ENCODE results near the gene ETNK1. TPM values are rescaled to one million over a fixed set of nuclear protein-coding genes. Genes with fewer than 3 reads are reported as not detected.

The ETNK1 gene
- total and polyA plus RNA-seq, 7 donors = 18.6 to 49.5 (median 28.8) TPM

DNA sequence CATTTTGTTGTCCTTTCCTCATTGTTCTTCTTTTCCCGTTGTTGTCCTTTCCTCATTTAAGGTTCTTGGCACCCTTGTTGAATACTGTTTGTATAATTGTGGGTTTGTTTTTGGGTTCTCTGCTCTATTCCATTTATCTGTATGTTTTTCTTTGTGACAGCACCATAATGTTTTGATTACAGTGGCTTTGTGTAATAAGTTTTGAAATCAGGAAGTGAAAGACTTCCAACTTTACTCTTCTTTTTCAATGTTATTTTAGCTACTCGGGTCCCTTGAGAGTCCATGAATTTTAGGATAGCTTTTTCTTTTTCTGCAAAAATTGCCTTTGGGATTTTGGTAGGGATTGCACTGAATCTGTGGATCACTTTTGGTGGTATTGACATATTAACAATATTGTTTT, 28.1 kb downstream of the ETNK1 start:
- DNase-seq = no peak
- no peaks in the 10 kb centered on the region for H3K36me3 ChIP-seq
- TF ChIP-seq POLR2AphosphoS5 (IDR thresholded peaks at IDR 0.05) (no peak), EP300 (IDR thresholded peaks at IDR 0.05) (no peak), POLR2A (IDR thresholded peaks at IDR 0.05) (no peak)
- TF ChIP-seq, protein P1, sequence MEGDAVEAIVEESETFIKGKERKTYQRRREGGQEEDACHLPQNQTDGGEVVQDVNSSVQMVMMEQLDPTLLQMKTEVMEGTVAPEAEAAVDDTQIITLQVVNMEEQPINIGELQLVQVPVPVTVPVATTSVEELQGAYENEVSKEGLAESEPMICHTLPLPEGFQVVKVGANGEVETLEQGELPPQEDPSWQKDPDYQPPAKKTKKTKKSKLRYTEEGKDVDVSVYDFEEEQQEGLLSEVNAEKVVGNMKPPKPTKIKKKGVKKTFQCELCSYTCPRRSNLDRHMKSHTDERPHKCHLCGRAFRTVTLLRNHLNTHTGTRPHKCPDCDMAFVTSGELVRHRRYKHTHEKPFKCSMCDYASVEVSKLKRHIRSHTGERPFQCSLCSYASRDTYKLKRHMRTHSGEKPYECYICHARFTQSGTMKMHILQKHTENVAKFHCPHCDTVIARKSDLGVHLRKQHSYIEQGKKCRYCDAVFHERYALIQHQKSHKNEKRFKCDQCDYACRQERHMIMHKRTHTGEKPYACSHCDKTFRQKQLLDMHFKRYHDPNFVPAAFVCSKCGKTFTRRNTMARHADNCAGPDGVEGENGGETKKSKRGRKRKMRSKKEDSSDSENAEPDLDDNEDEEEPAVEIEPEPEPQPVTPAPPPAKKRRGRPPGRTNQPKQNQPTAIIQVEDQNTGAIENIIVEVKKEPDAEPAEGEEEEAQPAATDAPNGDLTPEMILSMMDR (IDR thresholded peaks at IDR 0.05) = no peak
- WGBS, 2 donors = 28 to 50% methylated on average over 2 of the region's 2 CpGs
- no peaks in the 10 kb centered on the region for H3K9me3 ChIP-seq
- no peak overlapping the region for H3K27ac ChIP-seq
- H3K4me3 ChIP-seq = no peak overlapping the region
- peaks cover 0 to 9% (median 0%) of the 10 kb centered on the region in 4 donors for H3K4me1 ChIP-seq
- intact Hi-C loops (cut with DNase I) = no loop called here
- no peaks in the 10 kb centered on the region for H3K27me3 ChIP-seq

- H3K27ac ChIP-seq = no peak overlapping the region
- intact Hi-C loops (cut with DNase I) = no loop called here
- TF ChIP-seq POLR2AphosphoS5 (IDR thresholded peaks at IDR 0.05) (no peak), POLR2A (IDR thresholded peaks at IDR 0.05) (no peak), EP300 (IDR thresholded peaks at IDR 0.05) (no peak)
- TF ChIP-seq, protein P1 (IDR thresholded peaks at IDR 0.05) = no peak
- DNase-seq = no peak
- H3K36me3 ChIP-seq = no peaks in the 10 kb centered on the region
- H3K9me3 ChIP-seq = no peaks in the 10 kb centered on the region
- no peaks in the 10 kb centered on the region for H3K27me3 ChIP-seq
- H3K4me1 ChIP-seq = peaks cover 0 to 9% (median 0%) of the 10 kb centered on the region in 4 donors
- H3K4me3 ChIP-seq = no peak overlapping the region
These were observed 28.8 kb downstream of the ETNK1 start for GRCh38 chr12:22653791-22654190.

- no peak for TF ChIP-seq POLR2A (IDR thresholded peaks at IDR 0.05)
- no peak for TF ChIP-seq EP300 (IDR thresholded peaks at IDR 0.05)
- no peak for TF ChIP-seq POLR2AphosphoS5 (IDR thresholded peaks at IDR 0.05)
- TF ChIP-seq, protein P1 (IDR thresholded peaks at IDR 0.05) = no peak
These were observed 31.4 kb downstream of the ETNK1 start for GRCh38 chr12:22656376-22656775.

GRCh38 chr12:22656831-22657230, 31.9 kb downstream of the ETNK1 start:
- H3K36me3 ChIP-seq = peaks cover 0 to 13% (median 0%) of the 10 kb centered on the region in 4 donors
- no peaks in the 10 kb centered on the region for H3K9me3 ChIP-seq
- no peak for DNase-seq
- intact Hi-C loops (cut with DNase I) = no loop called here
- no peaks in the 10 kb centered on the region for H3K27me3 ChIP-seq
- H3K27ac ChIP-seq = no peak overlapping the region
- no peak overlapping the region for H3K4me3 ChIP-seq
- WGBS, 2 donors = 93 to 95% methylated on average over 1 of the region's 1 CpG
- TF ChIP-seq POLR2AphosphoS5 (IDR thresholded peaks at IDR 0.05) = no peak
- TF ChIP-seq EP300 (IDR thresholded peaks at IDR 0.05) = no peak
- no peak for TF ChIP-seq POLR2A (IDR thresholded peaks at IDR 0.05)
- TF ChIP-seq, protein P1 (IDR thresholded peaks at IDR 0.05) = no peak
- H3K4me1 ChIP-seq = peaks cover 0 to 9% (median 0%) of the 10 kb centered on the region in 4 donors

More at GRCh38 chr12:22656376-22656775, 31.4 kb downstream of the ETNK1 start:
- Histone ChIP-seq H3K9me3 (no peaks in the 10 kb centered on the region), H3K4me3 (no peak overlapping the region), H3K27me3 (no peaks in the 10 kb centered on the region), H3K36me3 (peaks cover 0 to 9% (median 0%) of the 10 kb centered on the region in 4 donors), H3K27ac (no peak overlapping the region), H3K4me1 (peaks cover 0 to 9% (median 0%) of the 10 kb centered on the region in 4 donors)
- no peak for DNase-seq
- WGBS, 2 donors = 83 to 84% methylated on average over 5 of the region's 5 CpGs
- intact Hi-C loops (cut with DNase I) = no loop called here

- no peak overlapping the region for H3K27ac ChIP-seq
- DNase-seq = no peak
- no peaks in the 10 kb centered on the region for H3K27me3 ChIP-seq
- intact Hi-C loops (cut with DNase I) = no loop called here
- TF ChIP-seq POLR2AphosphoS5 (IDR thresholded peaks at IDR 0.05) (no peak), POLR2A (IDR thresholded peaks at IDR 0.05) (no peak), EP300 (IDR thresholded peaks at IDR 0.05) (no peak)
- TF ChIP-seq, protein P1 (IDR thresholded peaks at IDR 0.05) = no peak
- no peaks in the 10 kb centered on the region for H3K9me3 ChIP-seq
- 90 to 96% methylated on average over 1 of the region's 1 CpG for WGBS, 2 donors
- peaks cover 0 to 18% (median 0%) of the 10 kb centered on the region in 4 donors for H3K36me3 ChIP-seq
- peaks cover 0 to 9% (median 0%) of the 10 kb centered on the region in 4 donors for H3K4me1 ChIP-seq
- H3K4me3 ChIP-seq = no peak overlapping the region
These were observed 32.6 kb downstream of the ETNK1 start for GRCh38 chr12:22657538-22657937.

Data from sigmoid colon (tissue), 7 donors.